Measurements from ENCODE around the gene HSD11B1L.

GRCh38 chr19:5719961-5720790 lies 39.3 kb downstream of the HSD11B1L start, which contains the start of the genes CATSPERD and LONP1:
- TF ChIP-seq CTCF (IDR thresholded peaks at IDR 0.05) = peak; percentile 79 to 98 (median 92)
- peak in 1 of 2 donors; percentile 64 for TF ChIP-seq POLR2A (IDR thresholded peaks at IDR 0.05)
